GM19395 (cell line): Measurements from ENCODE around the gene KSR2.

Experiments
- ATAC-seq: cut with Tn5 transposase; IDR thresholded peaks from one replicate; pipeline ENCODE4 v1.9.1; 2021; ENCODE audit warnings: mild to moderate bottlenecking, moderate library complexity; ENCODE audit not compliant: unreplicated experiment

KSR2 gene

GRCh38 chr12:117508468-117508867, 460.3 kb downstream of the KSR2 start:
- no peak for ATAC-seq

DNA sequence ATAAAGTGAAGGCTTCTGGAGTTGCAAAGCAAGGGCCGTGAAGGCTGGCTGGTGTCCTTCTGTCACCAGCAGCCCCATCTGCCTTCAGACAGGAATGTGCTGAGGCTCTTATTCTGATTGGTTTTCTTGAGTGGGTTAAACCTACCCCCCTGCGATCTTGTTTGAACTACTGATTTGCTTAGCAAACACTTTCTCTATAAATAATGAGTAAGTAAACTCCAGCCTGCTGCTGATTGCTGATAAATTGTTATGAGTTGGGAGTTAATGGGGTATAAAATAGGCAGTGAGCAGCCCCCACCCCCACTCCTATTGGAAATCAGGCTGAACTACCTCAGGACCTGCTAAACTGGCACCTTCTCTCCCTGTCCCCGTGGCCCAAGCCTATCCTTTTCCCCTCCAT, 461.2 kb downstream of the KSR2 start:
- ATAC-seq = no peak

DNA sequence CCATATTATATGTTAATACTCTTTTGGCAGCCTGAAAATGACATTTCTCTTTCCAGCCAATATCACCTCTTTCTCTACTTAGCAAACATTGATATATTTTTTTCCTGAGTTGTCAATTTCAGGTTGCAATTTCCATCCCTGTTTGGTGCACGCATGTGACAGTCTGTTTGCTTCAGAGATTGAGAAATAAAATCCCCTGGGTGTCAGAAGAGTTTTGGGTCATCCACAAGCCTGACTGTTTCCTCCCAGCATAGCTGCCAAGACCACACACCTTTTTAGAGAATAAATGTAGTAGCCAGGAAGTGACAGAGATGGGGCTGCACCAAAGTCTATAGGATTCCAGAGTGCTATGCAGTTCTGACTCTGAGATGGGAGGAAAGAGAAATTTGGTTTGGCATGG, 462.5 kb downstream of the KSR2 start:
- ATAC-seq = no peak

GRCh38 chr12:117502633-117503032, 466.2 kb downstream of the KSR2 start:
- ATAC-seq = no peak

DNA sequence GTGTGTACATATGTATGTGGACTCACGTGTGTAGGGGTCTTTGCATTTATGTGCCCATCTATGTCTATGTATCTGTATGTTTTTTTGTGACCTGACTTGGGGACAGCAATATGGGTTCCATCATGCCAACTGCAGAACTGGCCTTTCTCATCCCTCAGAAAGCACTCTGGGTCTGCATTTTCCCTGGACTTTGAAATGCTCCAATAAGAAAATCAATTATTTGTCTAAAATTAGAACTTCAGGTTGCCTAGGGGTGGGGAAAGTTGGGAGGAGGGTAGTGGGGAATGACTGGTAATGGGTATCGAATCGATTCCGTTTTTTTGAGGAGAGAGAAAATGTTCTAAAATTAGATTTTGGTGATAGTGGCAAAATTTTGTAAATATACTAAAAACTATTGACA, 466.6 kb downstream of the KSR2 start:
- no peak for ATAC-seq

DNA sequence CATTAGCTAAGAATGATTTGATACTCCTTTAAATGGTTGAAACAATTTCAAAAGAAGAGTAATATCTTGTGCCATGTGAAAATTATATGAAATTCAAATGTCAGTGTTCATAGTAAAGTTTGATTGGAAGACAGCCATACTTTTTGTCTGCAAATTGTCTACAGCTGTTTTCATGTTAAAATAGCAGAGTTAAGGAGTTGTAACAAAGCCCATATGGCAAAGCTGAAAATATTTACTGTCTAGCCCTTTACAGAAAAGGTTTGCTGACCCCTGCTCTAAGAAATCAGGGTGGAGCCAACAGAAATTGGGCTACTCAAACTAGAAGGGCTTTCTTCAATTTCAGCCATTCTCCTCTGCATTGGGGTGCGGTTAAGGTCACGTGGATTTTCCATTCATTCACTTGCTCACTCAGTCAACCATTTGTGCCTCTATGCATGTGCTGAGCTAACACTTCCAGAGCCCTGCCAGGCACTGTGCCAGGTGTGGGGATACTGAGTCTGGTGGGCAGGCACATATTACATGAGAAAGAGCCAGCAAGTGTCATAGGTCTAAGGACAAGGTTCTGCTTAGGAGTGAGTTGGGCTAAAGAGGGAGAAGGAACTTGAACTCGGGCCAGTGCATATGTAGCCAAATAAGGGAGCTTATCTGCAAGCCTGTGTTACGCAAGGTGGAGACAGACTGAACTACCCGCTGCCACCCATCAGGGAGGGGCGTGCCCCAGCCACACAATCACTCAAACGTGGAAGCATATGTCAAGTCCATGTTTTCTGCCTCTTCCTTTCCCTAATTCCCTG, 467.5 kb downstream of the KSR2 start:
- ATAC-seq = no peak

DNA sequence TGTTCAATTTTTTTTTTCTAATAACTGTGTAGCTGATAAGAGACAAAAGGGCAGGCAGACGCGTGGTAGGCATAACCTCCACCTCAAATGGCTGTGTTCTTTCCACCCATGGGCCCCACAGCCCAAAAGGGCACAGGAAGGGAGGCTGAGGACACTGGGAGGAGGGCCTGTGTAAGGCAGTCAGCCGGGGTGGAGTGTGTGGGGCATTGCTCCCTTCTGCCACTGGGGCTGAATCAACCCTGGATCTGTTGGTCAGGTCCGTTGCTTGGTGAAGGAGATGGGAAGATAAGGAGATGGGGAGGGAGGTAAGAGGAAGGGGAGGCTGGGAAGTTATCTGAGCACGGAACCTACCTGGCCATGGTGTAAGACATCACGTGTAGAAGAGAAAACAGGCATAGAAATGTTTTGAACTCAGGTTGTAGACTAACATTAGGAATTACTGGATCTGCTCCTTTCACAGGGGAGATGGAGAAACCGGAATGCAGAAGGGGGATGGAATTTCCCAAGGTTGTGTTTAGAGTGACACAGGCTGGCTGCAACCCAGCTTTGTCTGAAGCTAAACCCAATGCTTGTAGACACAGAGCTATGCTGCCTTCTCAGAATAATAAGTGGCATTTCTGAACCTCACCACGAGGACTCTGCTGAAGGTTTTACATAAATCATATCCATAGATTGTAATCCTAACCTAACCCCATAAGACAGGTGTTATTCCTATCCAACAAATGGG, 468.9 kb downstream of the KSR2 start:
- ATAC-seq = no peak

DNA sequence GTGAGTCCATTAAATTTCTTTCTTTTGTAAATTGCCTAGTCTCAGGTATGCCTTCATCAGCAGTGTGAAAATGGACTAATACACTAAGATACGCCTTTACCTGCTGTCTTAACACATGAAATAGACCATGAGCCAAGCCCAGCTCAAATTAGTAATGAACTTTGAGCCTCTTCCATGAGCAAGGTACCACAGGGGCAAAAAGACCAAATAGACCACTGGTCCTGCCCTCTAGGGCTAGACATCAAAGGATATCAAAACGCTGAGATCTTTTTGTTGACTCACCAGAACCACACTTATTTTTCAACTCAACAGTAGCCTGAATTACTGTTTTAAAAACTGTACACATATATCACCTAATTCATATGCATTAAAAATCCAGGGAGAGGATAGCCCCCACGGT, 469.9 kb downstream of the KSR2 start:
- no peak for ATAC-seq

DNA sequence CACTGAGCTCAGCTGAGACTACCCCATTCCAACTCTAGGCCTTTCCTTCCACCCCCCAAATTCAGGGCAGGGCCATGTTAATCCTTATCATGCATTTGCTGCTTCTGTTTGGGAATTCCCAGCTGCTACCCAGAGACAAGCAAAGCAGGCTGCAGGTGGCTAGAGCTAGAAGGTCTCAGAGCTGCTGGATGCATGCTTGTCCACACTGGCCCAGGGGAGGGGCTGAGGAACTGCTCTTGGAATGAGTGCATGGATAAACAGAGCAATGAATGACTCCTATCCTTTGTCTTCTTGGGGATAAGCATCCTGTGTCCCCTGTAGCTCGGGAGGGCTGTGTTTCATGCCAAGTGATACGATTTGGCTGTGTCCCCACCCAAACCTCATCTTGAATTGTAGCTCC, 470.5 kb downstream of the KSR2 start:
- ATAC-seq = no peak

DNA sequence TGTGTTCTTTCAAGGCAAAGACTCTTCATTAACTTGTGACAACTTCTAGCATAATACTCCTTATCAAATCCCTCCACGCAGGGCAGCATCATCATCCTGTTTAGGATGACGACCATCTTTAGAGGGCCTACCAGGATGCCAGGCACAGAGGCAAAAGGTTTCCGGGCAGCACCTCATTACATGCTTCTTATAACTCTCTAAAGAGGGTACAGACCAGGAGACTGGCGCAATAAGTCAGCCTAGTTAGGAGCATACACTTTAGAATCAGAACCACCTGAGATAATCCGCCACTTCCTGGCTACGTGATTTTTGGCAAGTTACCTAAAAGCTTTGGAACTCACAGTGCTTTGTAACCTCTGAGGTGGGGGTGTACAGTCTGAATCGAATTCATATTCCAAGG, 471.4 kb downstream of the KSR2 start:
- ATAC-seq = no peak

- no peak for ATAC-seq
Measured at GRCh38 chr12:117494833-117495655, 473.7 kb downstream of the KSR2 start.

- ATAC-seq = no peak
Measured at GRCh38 chr12:117491711-117492110, 477.1 kb downstream of the KSR2 start.

GRCh38 chr12:117490130-117490529, 478.7 kb downstream of the KSR2 start:
- ATAC-seq = no peak

GRCh38 chr12:117489671-117490070, 479.1 kb downstream of the KSR2 start:
- ATAC-seq = no peak

DNA sequence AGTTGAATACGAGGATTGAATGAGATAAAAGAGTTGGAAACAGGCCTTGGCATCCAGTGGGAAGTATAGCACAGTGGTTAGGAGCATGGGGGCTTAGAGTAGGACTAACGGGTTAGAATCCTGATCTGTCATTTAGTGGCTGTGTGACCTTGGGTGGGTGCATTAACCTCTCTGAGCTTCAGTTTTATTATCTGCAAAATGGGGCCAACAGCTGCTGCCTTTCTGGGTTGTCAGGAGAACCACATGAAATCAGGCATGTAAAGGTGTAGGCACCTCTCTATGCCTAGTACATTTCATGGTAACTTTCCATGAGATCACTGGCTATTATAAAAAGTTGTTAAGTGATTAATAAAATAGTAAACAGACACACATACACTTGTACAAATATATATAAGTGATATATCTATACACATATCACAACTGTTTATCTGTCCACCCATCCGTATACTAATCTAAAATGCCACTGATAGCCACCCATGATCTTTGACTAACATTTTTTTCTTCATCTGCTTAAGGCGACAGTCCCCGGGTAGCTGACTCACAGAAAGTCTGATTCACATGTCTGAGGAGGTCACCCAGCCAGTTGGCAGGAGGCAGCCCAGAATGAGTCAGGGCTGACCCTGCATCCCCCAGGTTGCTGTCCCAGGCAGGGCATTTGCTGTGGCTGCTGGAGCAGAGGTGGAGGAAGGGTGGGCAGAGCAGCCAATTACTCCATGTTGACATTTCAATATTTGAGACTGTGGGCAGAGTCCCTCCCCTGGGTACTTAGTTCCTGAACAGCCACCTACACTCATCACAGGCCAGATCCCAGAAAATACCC, 481.7 kb downstream of the KSR2 start:
- no peak for ATAC-seq

- ATAC-seq = no peak
Measured at GRCh38 chr12:117485984-117486839, 482.6 kb downstream of the KSR2 start.

DNA sequence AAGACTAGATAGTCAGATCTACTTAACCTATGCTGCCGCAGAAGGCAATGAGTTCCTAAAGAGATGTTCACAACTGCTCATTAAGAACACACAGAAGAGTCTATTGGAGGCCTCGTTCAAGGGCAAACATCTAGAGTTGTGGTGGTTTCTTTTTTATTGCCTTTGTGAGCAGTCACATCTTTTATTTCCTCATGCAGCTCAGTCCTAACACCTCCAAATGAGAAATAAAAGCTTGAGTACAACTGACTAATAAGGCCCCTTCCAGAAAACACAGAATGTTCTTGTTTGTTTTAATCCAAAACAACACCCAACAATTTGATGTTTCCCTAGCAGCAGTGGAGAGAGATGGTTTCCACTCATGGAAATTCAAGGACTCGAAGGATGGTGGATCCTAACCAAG, 483.9 kb downstream of the KSR2 start:
- ATAC-seq = no peak

GRCh38 chr12:117483501-117483900, 485.3 kb downstream of the KSR2 start:
- no peak for ATAC-seq

DNA sequence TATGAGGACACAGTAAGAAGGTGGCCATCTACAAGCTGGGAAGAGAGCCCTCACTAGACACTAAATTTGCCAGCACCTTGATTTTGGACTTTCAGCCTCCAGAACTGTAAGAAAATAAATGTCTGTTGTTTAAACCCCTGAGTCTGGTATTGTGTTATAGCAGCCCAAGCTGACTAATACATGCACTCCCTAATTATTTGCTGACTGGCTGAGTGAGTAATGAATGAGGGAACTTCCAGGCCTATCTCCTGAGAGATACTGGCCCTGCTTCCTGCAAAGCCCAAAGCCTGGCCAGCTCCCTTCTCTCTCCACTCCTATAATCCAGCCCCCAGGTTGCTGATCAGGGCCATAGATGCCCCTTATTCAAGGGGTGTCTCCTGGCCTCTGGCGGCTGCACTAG, 487.3 kb downstream of the KSR2 start:
- no peak for ATAC-seq

GRCh38 chr12:117476341-117476740, 492.4 kb downstream of the KSR2 start:
- ATAC-seq = no peak
